HEK293 (cell line): ENCODE results near the gene C2CD4C.

Experiments
- CTCF ChIA-PET: fragments of 350-600 bp; formaldehyde crosslinking; extraction: SDS; loops from one replicate; lab custom pipeline; 2021; ENCODE audit warnings: antibody characterized with exemption; lab: Yijun Ruan, JAX
- POLR2A ChIA-PET: fragments of 300-600 bp; formaldehyde crosslinking; extraction: SDS; loops from one replicate; lab custom pipeline; 2020; ENCODE audit warnings: antibody characterized with exemption, inconsistent platforms; lab: Yijun Ruan, JAX
- H3K27ac ChIP-seq: fragments of 200-500 bp; sonication (Bioruptor generic); 2 replicates; pipeline ENCODE4 v1.5.1; 2014; ENCODE audit warnings: low read depth, low read length, control low read depth, inconsistent platforms; ENCODE audit errors: extremely low read depth
- H3K36me3 ChIP-seq, 2 experiments: fragments of 200-500 bp in 1 of 2; sonication (Bioruptor generic) in 1 of 2; 1 replicate in 1 of 2; 2 replicates in 1 of 2; pipeline ENCODE4 v1.5.1; 2014 to 2017; ENCODE audit warnings: inconsistent platforms in 2 of 2, low read length in 2 of 2; ENCODE audit not compliant: control insufficient read depth in 2 of 2, insufficient read depth in 1 of 2
- H3K4me1 ChIP-seq: fragments of 200-500 bp; sonication (Bioruptor generic); 2 replicates; pipeline ENCODE4 v1.5.1; 2014; ENCODE audit warnings: mild to moderate bottlenecking, low read length, inconsistent platforms; ENCODE audit not compliant: control insufficient read depth, insufficient read depth
- H3K4me3 ChIP-seq: 2 replicates; pipeline ENCODE4 v1.5.1; 2011; ENCODE audit warnings: low read depth, mild to moderate bottlenecking, control low read depth, low read length, moderate library complexity
- H3K9me3 ChIP-seq: fragments of 200-500 bp; sonication (Bioruptor generic); 2 replicates; pipeline ENCODE4 v1.5.1; 2014; ENCODE audit warnings: low read depth, low read length, inconsistent platforms; ENCODE audit not compliant: control insufficient read depth, insufficient read depth
- GLIS1 ChIP-seq: fragments of 450-650 bp; formaldehyde crosslinking; IDR thresholded peaks from 2 replicates; pipeline ENCODE4 v1.5.1; 2016; ENCODE audit warnings: missing biosample characterization, missing genetic modification characterization
- HOXA7 ChIP-seq: sonication (generic); formaldehyde crosslinking; IDR thresholded peaks from 2 replicates; pipeline ENCODE4 v1.8.1; 2022; ENCODE audit warnings: missing genetic modification reagents, borderline replicate concordance
- KLF16 ChIP-seq: fragments of 450-650 bp; formaldehyde crosslinking; IDR thresholded peaks from 2 replicates; pipeline ENCODE4 v1.5.1; 2017; ENCODE audit warnings: missing biosample characterization, missing genetic modification characterization
- KLF17 ChIP-seq: fragments of 450-650 bp; formaldehyde crosslinking; IDR thresholded peaks from 2 replicates; pipeline ENCODE4 v1.5.1; 2016; ENCODE audit warnings: missing biosample characterization, missing genetic modification characterization
- KLF7 ChIP-seq: fragments of 450-650 bp; formaldehyde crosslinking; IDR thresholded peaks from 2 replicates; pipeline ENCODE4 v1.5.1; 2016; ENCODE audit warnings: missing biosample characterization, missing genetic modification characterization, borderline replicate concordance
- PATZ1 ChIP-seq: fragments of 450-650 bp; formaldehyde crosslinking; IDR thresholded peaks from 2 replicates; pipeline ENCODE4 v1.5.1; 2016; ENCODE audit warnings: missing biosample characterization, missing genetic modification characterization
- PRDM10 ChIP-seq: fragments of 450-650 bp; formaldehyde crosslinking; IDR thresholded peaks from 2 replicates; pipeline ENCODE4 v1.5.1; 2016; ENCODE audit warnings: missing biosample characterization, missing genetic modification characterization
- REST ChIP-seq: fragments of 450-650 bp; formaldehyde crosslinking; IDR thresholded peaks from 2 replicates; pipeline ENCODE4 v1.5.1; 2016; ENCODE audit warnings: missing biosample characterization, missing genetic modification characterization
- ZBTB11 ChIP-seq: fragments of 450-650 bp; formaldehyde crosslinking; conservative IDR thresholded peaks from 2 replicates; pipeline ENCODE4 v1.5.1; 2016; ENCODE audit warnings: low read depth, missing biosample characterization, missing genetic modification characterization
- ZBTB20 ChIP-seq: fragments of 450-650 bp; formaldehyde crosslinking; IDR thresholded peaks from 2 replicates; pipeline ENCODE4 v1.5.1; 2016; ENCODE audit warnings: missing biosample characterization, missing genetic modification characterization
- ZNF155 ChIP-seq: fragments of 450-650 bp; formaldehyde crosslinking; IDR thresholded peaks from 2 replicates; pipeline ENCODE4 v1.5.1; 2016; ENCODE audit warnings: missing biosample characterization, missing genetic modification characterization
- ZNF398 ChIP-seq: fragments of 450-650 bp; formaldehyde crosslinking; IDR thresholded peaks from 2 replicates; pipeline ENCODE4 v1.5.1; 2017; ENCODE audit warnings: missing biosample characterization, missing genetic modification characterization
- ZNF473 ChIP-seq: fragments of 450-650 bp; formaldehyde crosslinking; IDR thresholded peaks from 2 replicates; pipeline ENCODE4 v1.5.1; 2017; ENCODE audit warnings: missing biosample characterization, missing genetic modification characterization
- ZNF549 ChIP-seq: fragments of 450-650 bp; IDR thresholded peaks from 2 replicates; pipeline ENCODE4 v1.5.1; 2018; ENCODE audit warnings: missing biosample characterization, missing genetic modification characterization, mild to moderate bottlenecking, inconsistent platforms, moderate library complexity
- ZSCAN23 ChIP-seq: fragments of 450-650 bp; formaldehyde crosslinking; IDR thresholded peaks from 2 replicates; pipeline ENCODE4 v1.5.1; 2016; ENCODE audit warnings: missing biosample characterization, missing genetic modification characterization

C2CD4C gene

GRCh38 chr19:410243-410781, 1.4 kb upstream of the C2CD4C start:
- H3K4me3 ChIP-seq, result no peak overlapping the region
- TF ChIP-seq ZNF155 (no peak), ZNF473 (tag by site-specific recombination) (no peak), ZSCAN23 (tag by site-specific recombination) (no peak), HOXA7 (CRISPR knock-in tag) (no peak)
- H3K27ac ChIP-seq, result no peak overlapping the region
- POLR2A ChIA-PET, result no interaction called here
- CTCF ChIA-PET, result interaction anchor here (1.3 kb wide), 1 partner anchor 101 kb away, joined by 6 read pairs; no protein-coding TSS in a partner anchor
- peaks cover 6% of the 10 kb centered on the region for H3K4me1 ChIP-seq
- H3K9me3 ChIP-seq, result no peaks in the 10 kb centered on the region
- H3K36me3 ChIP-seq, result no peaks in the 10 kb centered on the region

GRCh38 chr19:409516-410242, 732 bp upstream of the C2CD4C start:
- H3K4me3 ChIP-seq, result peak overlapping the region; percentile 37
- H3K9me3 ChIP-seq, result no peaks in the 10 kb centered on the region
- peaks cover 10% of the 10 kb centered on the region for H3K4me1 ChIP-seq
- POLR2A ChIA-PET, result interaction anchor here (0.6 kb wide), 1 partner anchor 81 kb away, joined by 3 read pairs; no protein-coding TSS in a partner anchor
- no peaks in the 10 kb centered on the region for H3K36me3 ChIP-seq
- no peak overlapping the region; the same call in 1 of the 2 replicates for H3K27ac ChIP-seq
- CTCF ChIA-PET, result interaction anchor here (1.3 kb wide), 1 partner anchor 101 kb away, joined by 6 read pairs; no protein-coding TSS in a partner anchor
- TF ChIP-seq REST (tag by site-specific recombination), result peak; percentile 66; the same call in 1 of the 2 replicates
- TF ChIP-seq ZNF398 (tag by site-specific recombination), result peak; percentile 4; the same call in 1 of the 2 replicates
- no peak for TF ChIP-seq ZNF549 (tag by site-specific recombination)
- TF ChIP-seq PRDM10, result peak; percentile 35
- TF ChIP-seq ZBTB20, result peak; percentile 12; the same call in 1 of the 2 replicates
- TF ChIP-seq ZBTB11 (tag by site-specific recombination), result peak; percentile 58; the same call in 1 of the 2 replicates
- TF ChIP-seq GLIS1 (tag by site-specific recombination), result peak; percentile 6; the same call in 1 of the 2 replicates
- TF ChIP-seq KLF17 (tag by site-specific recombination), result 0 out of 2 replicates have a peak, but pooled peaks have one; percentile 5
- no peak for TF ChIP-seq KLF7 (tag by site-specific recombination)
- TF ChIP-seq PATZ1, result 0 out of 2 replicates have a peak, but pooled peaks have one; percentile 7
- no peak for TF ChIP-seq KLF16
